HG03159 (cell line): ENCODE measurements around the gene GATAD2A.
"Not testable (repeated sequence)": the region's sequence is repeated elsewhere in the genome, so short reads cannot be mapped to it uniquely, and the experiment has no call there.

ENCODE experiments used
- ATAC-seq: cut with Tn5 transposase; IDR thresholded peaks from one replicate; pipeline ENCODE4 v1.9.1; 2021; ENCODE audit warnings: mild to moderate bottlenecking, moderate library complexity; ENCODE audit not compliant: unreplicated experiment

GATAD2A gene

GRCh38 chr19:19387108-19387507, 18.4 kb upstream of the GATAD2A start:
- ATAC-seq: no peak

DNA sequence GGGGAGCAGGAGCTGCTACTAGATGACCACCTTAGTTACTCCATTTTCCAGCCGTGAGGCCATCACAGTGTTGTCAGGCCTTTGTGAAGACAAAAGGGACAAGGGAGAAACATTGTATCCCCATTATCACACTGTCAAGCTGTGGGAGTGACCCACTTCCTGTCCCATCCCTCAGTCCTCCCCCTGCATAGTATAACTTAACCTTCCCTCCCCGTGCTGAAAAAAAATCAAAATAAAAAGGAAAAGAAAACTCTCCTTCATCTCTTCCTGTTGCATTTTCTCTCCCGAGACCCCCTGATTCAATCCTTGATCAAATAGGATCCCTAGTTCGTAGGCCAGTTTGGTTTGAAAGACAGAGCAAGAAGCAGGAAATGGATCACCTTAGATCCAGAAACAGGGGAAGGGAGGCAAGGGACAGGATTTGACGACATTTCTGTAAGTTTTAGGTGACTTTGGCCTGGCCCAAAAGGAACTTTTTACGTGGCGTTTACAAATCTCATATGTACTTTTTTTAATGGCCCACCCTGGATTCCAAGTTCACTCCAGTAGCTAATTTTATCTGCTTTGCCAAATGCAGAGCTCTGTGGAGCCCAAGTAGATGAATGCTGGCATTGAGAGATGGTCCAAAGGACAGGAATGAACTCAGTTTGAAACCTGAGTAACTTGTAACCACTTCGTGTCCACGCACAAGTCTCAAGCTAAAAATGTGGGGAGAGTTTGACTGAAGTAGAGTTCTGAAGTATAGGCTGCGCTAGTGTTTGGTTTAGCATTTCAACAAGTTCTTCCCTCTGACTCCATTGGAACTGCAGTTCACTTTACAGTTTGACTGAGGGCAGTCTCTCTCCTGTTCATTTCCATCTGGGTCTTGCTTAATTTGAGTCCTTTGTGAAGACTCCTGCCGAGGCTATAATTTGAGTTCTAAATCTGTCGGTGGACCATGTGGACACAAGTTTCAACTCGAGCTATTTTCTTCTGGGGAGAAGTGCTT, 16.6 kb upstream of the GATAD2A start:
- no peak for ATAC-seq

GRCh38 chr19:19389683-19390082, 15.8 kb upstream of the GATAD2A start:
- ATAC-seq: not testable (repeated sequence)

DNA sequence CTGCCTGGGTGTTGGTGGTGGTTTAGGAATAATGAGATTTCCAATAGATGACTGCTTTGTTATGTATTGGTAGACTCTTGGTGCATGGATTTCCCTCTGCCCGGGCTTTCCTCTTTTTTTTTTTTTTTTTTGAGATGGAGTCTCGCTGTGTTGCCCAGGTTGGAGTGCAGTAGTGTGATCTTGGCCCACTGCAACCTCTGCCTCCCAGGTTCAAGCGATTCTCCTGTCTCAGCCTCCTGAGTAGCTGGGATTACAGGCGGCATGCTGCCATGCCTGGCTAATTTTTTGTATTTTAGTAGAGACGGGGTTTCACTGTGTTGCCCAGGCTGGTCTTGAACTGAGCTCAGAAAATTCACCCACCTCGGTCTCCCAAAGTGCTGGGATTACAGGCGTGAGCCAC, 11.1 kb upstream of the GATAD2A start:
- ATAC-seq: not testable (repeated sequence)

- ATAC-seq: no peak
Observed at GRCh38 chr19:19399733-19400433, 5.6 kb upstream of the GATAD2A start.

DNA sequence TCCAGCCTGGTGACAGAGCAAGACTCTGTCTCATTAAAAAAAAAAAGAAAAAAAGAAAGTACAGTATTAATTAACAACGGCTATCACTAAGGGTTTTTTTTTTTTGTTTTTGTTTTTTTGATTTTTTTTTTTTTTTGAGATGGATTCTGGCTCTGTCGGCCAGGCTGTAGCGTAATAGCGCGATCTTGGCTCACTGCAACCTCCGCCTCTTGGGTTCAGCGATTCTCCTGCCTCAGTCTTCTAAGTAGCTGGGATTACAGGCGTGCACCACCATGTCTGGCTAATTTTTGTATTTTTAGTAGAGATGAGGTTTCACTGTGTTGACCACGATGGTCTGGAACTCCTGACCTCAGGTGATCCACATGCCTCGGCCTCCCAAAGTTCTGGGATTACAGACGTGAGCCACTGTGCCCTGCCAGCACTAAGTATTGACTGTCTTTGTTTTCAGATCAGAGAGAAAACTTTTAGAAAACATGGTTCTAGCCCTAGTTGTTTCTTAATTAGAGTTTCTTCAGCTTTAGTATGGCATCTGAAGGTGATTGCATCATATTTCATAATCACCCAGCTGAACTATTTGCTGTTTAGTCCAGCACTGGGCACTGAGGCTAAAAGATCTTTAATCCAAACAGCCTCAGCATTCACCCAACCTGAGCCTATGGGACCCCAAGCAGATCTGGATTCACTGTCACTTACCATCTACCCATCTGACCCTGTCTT, 2.7 kb upstream of the GATAD2A start:
- ATAC-seq: no peak

GRCh38 chr19:19403373-19403901, 2.0 kb upstream of the GATAD2A start:
- ATAC-seq: no peak

GRCh38 chr19:19405971-19406877, 749 bp downstream of the GATAD2A start:
- peak; percentile 16 for ATAC-seq

DNA sequence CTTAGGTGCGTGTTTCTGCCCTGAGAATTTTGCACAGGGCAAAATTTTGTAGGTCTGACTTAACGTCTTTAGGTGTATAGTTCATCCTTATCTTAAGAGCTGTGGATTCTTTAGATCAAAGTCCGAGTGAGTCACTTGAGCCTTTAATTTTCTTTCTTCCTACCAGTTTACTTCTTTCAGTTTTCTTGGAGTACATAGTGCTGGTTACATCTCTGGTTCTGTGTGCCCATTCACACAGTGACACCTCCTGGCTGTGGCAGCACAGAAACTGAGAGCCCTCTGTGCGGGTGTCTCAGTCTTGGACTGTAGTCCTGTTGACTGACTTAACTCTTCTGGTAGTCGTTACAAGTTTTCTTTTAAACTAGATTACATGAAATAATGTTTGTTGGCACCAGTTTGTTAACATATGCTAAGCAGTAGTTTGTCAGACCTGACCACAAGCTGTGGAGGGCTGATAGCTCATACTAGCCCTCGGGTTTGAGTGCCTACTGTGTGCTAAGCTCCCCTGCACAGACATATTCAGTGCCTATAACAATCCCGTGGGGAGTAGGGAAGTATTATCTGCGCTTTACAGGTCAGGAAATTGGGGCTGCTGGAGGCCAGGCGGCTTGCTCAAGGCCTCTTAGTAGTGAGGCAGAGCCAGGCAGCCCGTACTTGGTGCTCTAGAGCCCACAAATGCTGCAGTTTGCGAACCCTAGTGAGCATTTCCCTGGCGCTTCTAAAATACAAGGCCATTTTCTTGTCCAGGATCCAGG, 1.6 kb downstream of the GATAD2A start:
- ATAC-seq: no peak

GRCh38 chr19:19407633-19407930, 2.1 kb downstream of the GATAD2A start:
- ATAC-seq: no peak

GRCh38 chr19:19409205-19409604, 3.7 kb downstream of the GATAD2A start:
- ATAC-seq: no peak

GRCh38 chr19:19409631-19410030, 4.2 kb downstream of the GATAD2A start:
- no peak for ATAC-seq

DNA sequence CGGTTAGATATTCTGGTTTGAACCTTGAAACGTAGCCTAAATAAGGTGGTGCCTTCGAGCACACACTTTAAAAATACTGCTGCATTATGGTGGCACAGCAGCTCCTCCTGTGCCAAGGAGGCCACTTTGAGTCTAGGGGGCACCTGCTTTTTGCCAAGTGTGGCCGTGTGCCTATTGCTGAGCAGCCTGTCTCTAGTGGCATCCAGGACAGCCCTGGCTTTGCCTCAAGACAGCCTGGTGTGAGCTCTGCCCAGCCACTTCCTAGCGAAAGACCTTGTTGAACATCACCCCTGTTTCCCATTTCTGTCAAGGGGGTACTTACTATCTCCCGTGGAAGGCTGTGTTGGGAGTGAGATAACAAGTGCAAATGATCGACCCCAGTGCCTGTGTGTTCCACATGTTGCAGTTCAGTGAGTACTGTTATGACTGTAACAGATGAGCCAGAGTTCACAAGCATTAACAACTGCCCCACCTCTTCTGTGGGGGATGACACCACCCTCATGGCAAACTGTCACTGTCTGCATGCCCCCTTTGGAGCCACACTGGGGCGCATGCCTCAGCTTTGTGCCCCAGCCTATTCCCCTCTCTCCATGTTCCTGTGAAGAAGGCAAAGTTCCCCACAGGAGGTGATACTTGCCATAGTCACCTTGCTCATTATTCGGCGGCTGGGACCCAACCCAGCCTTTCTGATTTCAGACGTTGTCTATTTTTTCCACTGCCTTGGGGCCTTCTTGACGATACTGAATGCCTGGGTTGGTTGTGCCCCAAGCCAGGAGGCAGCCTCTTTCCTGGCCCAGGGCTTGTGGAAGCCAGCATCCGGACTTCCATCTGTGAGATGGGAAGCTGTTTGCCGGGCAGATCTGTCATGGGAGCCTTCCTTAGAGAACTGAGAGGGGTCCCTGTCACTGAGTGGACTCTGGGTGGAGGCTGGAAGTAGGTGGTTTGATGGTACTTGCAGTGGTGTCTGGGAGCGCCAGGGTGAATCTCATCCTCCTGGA, 5.4 kb downstream of the GATAD2A start:
- ATAC-seq: peak; percentile 47

DNA sequence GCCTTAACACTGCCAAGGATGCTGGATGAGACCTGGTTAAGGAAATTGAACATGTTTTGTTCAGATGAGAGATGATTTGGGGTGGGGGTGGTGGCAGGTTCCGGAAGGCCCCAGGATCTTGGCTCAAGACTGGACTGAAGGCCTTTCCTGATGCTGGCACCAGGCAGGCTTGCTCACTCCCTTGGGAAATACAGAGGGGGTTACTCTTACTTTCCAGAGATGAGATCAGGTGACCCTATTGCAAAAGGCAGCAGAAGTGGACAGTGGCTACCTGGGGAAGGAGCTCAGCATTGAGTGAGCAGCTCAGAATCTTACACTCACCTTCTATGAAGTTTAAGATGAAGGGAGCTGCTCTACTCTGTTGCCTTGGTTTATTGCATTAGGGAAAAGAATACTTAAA, 10.8 kb downstream of the GATAD2A start:
- ATAC-seq: no peak

GRCh38 chr19:19417046-19417445, 11.6 kb downstream of the GATAD2A start:
- no peak for ATAC-seq

GRCh38 chr19:19417628-19418245, 12.3 kb downstream of the GATAD2A start:
- ATAC-seq: no peak

DNA sequence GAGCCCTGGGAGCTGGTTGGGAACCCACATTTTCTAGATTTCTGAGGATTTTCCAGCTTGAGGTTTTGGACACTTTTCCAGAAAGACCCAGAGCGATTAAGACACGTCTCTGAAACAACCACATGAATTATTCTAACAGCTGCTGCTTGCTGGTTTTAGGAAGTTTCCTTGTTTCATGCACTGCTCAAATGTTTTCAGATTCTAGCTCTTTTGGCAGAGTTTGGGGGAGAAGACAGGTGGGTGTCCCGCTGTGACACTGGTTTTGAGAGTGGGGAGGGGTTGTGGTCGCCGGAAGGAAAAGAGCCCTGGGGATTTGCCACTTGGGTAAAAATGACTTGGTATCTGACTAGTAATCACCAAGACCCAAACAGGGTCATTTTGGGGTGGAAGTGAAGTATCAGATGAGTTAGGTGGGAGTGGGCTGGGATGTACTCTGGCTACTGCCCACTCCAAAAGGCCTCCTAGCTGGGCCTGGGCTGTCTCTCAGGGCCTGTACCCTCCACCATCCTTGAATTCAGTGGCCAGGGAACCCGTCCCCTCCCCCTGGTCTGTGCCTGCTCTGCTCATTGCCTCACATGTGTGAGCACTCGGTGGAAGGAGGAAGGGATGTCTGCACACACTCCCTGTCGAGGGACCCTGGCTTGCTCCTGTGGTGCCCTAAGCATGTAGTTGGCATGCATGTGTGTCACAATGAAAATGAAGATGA, 13.2 kb downstream of the GATAD2A start:
- no peak for ATAC-seq
